Mesendoderm (in vitro differentiated cells): ENCODE data around the gene WNT9A. TPM values are rescaled to one million over a fixed set of nuclear protein-coding genes. Genes with fewer than 3 reads are reported as not detected.
"Not testable (repeated sequence)": the region's sequence is repeated elsewhere in the genome, so short reads cannot be mapped to it uniquely, and the experiment has no call there.

Experiments used
- DNase-seq: peaks from one replicate; pipeline ENCODE4 v3.0.0; 2013
- H2AK5ac ChIP-seq: 2 replicates; pipeline ENCODE4 v1.6.1; 2013; ENCODE audit warnings: low read length, inconsistent platforms
- H2BK120ac ChIP-seq: 2 replicates; pipeline ENCODE4 v1.6.1; 2013; ENCODE audit warnings: low read depth, mild to moderate bottlenecking, low read length, moderate library complexity, mixed read lengths
- H2BK15ac ChIP-seq: replicated peaks from 2 replicates; pipeline ENCODE4 v1.6.1; 2013; ENCODE audit warnings: low read depth, mild to moderate bottlenecking, moderate library complexity
- H2BK5ac ChIP-seq: 2 replicates; pipeline ENCODE4 v1.6.1; 2013; ENCODE audit warnings: low read length, inconsistent platforms
- H3K18ac ChIP-seq: 2 replicates; pipeline ENCODE4 v1.6.1; 2013; ENCODE audit warnings: mild to moderate bottlenecking, low read length, mixed read lengths
- H3K23ac ChIP-seq: one replicate; pipeline ENCODE4 v1.6.1; 2013; ENCODE audit warnings: low read length
- H3K27ac ChIP-seq: 2 replicates; pipeline ENCODE4 v1.5.1; 2013; ENCODE audit warnings: low read depth, mild to moderate bottlenecking, inconsistent platforms, low read length, moderate library complexity
- H3K27me3 ChIP-seq: 2 replicates; pipeline ENCODE4 v1.6.1; 2013; ENCODE audit warnings: low read length, control low read depth, mild to moderate bottlenecking, inconsistent platforms; ENCODE audit not compliant: insufficient read depth, poor library complexity
- H3K36me3 ChIP-seq: 2 replicates; pipeline ENCODE4 v1.6.1; 2013; ENCODE audit warnings: low read length, inconsistent platforms; ENCODE audit not compliant: control insufficient read depth, insufficient read depth
- H3K4ac ChIP-seq: one replicate; pipeline ENCODE4 v1.6.1; 2013; ENCODE audit warnings: low read depth, mild to moderate bottlenecking, low read length, moderate library complexity
- H3K4me1 ChIP-seq: 2 replicates; pipeline ENCODE4 v1.6.1; 2013; ENCODE audit warnings: low read depth, low read length, inconsistent platforms; ENCODE audit not compliant: control insufficient read depth
- H3K4me2 ChIP-seq: 2 replicates; pipeline ENCODE4 v1.6.1; 2013; ENCODE audit warnings: low read length
- H3K4me3 ChIP-seq: 2 replicates; pipeline ENCODE4 v1.5.1; 2013; ENCODE audit warnings: mild to moderate bottlenecking, low read length
- H3K56ac ChIP-seq: one replicate; pipeline ENCODE4 v1.6.1; 2013; ENCODE audit warnings: low read length
- H3K79me1 ChIP-seq: 2 replicates; pipeline ENCODE4 v1.6.1; 2013; ENCODE audit warnings: low read length, inconsistent platforms
- H3K79me2 ChIP-seq: 2 replicates; pipeline ENCODE4 v1.6.1; 2013; ENCODE audit warnings: mild to moderate bottlenecking, low read length; ENCODE audit not compliant: control insufficient read depth, insufficient read depth
- H3K9ac ChIP-seq: 2 replicates; pipeline ENCODE4 v1.6.1; 2013; ENCODE audit warnings: low read length, inconsistent platforms
- H4K5ac ChIP-seq: one replicate; pipeline ENCODE4 v1.6.1; 2013; ENCODE audit warnings: low read length
- H4K8ac ChIP-seq: one replicate; pipeline ENCODE4 v1.6.1; 2013; ENCODE audit warnings: low read depth, mild to moderate bottlenecking, control low read depth, low read length, moderate library complexity
- WGBS: extraction: QIAGEN DNeasy Blood & Tissue Kit; methylation state at CpG from one replicate; pipeline ENCODE4 v1.1.7; 2013; ENCODE audit warnings: low lambda C conversion rate, missing lambda C conversion rate; ENCODE audit not compliant: insufficient coverage; ENCODE audit errors: extremely low coverage; 5-methylcytosine and 5-hydroxymethylcytosine counted together
- polyA plus RNA-seq, 2 experiments: library from polyadenylated mRNA; stranded (reverse); fragments of 200-250 nt; gene quantifications; one replicate each; pipeline ENCODE4 v1.2.3, GENCODE V29; 2013

Gene WNT9A, protein sequence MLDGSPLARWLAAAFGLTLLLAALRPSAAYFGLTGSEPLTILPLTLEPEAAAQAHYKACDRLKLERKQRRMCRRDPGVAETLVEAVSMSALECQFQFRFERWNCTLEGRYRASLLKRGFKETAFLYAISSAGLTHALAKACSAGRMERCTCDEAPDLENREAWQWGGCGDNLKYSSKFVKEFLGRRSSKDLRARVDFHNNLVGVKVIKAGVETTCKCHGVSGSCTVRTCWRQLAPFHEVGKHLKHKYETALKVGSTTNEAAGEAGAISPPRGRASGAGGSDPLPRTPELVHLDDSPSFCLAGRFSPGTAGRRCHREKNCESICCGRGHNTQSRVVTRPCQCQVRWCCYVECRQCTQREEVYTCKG
- polyA plus RNA-seq (2013, experiment 1 of 2): 0.21 TPM
- 0.15 TPM for polyA plus RNA-seq (2013, experiment 2 of 2)

DNA sequence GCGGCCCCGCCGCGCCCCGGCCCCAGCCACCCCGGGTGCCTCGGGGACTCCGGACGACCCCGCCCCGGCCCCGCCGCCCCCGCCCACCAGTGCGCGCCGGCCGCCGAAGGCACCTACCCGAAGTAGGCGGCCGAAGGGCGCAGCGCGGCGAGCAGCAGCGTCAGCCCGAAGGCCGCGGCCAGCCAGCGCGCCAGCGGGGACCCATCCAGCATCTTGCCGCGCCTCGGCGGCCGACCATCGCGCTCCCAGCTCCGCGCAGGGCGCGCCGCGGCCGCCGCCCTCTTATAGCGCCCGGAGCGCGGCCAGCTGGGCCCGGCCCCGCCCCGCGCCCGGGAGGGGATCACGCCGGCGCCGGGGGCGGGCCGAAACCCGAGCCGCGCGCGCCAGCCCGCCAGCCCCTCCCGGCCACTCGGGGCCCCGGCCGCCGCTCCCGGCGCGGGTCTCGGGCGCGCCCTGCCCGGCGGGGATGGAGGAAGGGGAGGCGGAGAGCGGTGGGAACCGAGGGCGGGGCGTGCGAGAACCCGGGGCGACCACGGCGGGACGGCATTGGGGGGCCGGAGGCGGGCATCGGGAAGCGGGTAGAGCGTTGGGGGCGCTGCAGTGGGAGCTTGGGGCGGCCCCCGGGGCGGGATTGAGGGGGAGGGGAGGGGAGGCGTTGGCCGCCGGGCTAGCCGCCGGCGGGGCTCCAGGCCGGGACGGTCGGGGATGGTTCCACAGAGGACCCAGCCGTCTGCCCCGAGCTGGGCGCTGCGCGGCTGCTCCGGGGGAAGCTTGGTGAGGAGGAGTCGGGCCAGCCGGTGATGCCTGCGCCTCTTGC is at the start of gene WNT9A:
Gene WNT9A, minus strand, starts transcription at position 257 of the 817 bp plus-strand sequence. Its CDS starts 45 bp downstream, at position 212.
- Histone ChIP-seq H3K36me3 (no peaks in the 10 kb centered on the region), H3K56ac (peak within 1 kb of the TSS; percentile 85), H3K4me3 (peak within 1 kb of the TSS; percentile 40), H4K5ac (no peak within 1 kb of the TSS), H2BK5ac (no peak within 1 kb of the TSS), H2BK120ac (no peak within 1 kb of the TSS), H3K18ac (peak within 1 kb of the TSS; percentile 31), H3K23ac (peak within 1 kb of the TSS; percentile 80), H3K27me3 (no peaks in the 10 kb centered on the region), H3K9ac (peak within 1 kb of the TSS; percentile 73), H2BK15ac (no peak within 1 kb of the TSS), H4K8ac (no peak within 1 kb of the TSS), H2AK5ac (no peak within 1 kb of the TSS), H3K4ac (no peak within 1 kb of the TSS), H3K4me2 (peak within 1 kb of the TSS; percentile 68), H3K79me1 (no peaks in the 10 kb centered on the region), H3K27ac (no peak within 1 kb of the TSS), H3K4me1 (no peaks in the 10 kb centered on the region), H3K79me2 (no peaks in the 10 kb centered on the region)
- peak; percentile 71 for DNase-seq
- WGBS: no CpG with 5 or more reads among the region's 120 CpGs

DNA sequence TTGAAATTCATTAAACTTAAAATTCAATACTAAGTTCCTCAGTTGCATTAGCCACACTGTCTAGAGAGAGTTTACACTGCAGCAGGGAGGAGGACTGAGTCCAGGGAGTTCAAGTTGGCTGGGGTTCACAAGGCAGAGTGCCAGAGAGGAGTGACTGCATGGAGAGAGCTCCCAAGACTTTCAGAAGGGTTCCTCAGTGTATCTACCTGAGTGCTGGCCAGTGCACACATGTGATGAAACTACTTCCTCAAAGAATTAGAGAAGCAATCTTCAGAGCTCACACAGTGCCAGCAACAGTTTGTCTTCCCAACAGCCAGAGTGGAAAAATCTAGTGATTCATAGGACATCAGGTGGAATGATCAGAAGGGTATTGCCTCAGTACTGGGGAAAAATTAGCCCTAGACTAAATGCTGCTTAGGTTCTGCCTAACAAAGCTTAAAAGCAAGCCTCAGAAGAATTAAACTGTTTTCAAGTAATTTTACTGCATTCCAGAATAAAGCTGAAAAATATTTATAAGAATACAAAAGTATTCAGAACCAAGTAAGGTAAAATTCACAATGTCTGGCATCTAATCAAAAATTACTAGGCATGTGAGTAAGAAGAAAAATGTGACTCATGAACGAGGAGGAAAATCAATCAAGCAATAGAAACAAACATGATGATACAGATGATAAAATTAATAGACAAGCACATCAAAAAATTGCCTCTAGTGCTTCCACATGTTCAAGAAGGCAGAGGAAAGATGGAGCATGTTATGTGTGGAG is 48.6 kb upstream of the WNT9A start:
- Histone ChIP-seq H2BK5ac (no peak overlapping the region), H3K4ac (no peak overlapping the region), H3K4me3 (no peak overlapping the region), H3K27me3 (no peaks in the 10 kb centered on the region), H4K5ac (no peak overlapping the region), H3K4me1 (no peaks in the 10 kb centered on the region), H3K36me3 (no peaks in the 10 kb centered on the region), H3K9ac (no peak overlapping the region), H3K56ac (no peak overlapping the region), H4K8ac (no peak overlapping the region), H3K79me2 (no peaks in the 10 kb centered on the region), H3K79me1 (no peaks in the 10 kb centered on the region), H2BK15ac (no peak overlapping the region), H3K27ac (no peak overlapping the region), H3K4me2 (no peak overlapping the region), H3K23ac (no peak overlapping the region), H3K18ac (no peak overlapping the region), H2BK120ac (no peak overlapping the region), H2AK5ac (no peak overlapping the region)
- no peak for DNase-seq
- WGBS: no CpG with 5 or more reads among the region's 1 CpG

DNA sequence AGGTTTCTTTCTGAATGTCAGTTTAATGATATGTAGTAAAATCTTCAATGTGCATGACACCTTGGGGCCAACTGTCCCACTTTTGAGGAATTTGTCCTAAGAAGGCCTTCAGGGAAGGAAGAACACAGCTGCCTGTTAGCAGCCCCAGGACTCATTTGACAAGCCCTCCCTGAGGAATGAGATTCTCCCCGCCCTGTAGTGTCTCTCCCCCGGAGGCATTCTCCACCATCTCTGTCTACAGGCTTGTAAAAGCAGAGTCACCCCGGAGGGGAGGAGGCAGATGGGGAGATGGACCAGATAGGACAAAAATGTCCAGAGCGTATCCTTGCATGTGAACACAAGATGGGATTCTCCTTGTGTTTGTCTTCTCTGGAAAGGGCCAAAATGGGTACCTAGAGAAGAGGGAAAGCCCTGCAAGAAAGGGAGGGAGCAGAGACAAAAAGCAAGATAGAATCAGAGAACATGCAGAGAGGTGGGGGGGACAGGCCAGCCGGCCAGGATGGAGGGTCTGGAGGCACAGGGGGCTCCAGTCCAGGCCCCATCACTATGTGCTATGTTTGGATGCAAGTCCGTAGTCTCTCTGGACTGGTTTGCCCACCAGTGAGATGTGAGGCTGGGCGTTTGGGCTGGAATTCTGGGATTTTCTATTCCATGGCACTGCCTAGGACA is 47.0 kb upstream of the WNT9A start:
- Histone ChIP-seq H3K9ac (no peak overlapping the region), H3K36me3 (no peaks in the 10 kb centered on the region), H3K18ac (no peak overlapping the region), H3K56ac (no peak overlapping the region), H3K23ac (no peak overlapping the region), H3K27me3 (no peaks in the 10 kb centered on the region), H2BK120ac (no peak overlapping the region), H3K27ac (no peak overlapping the region), H4K8ac (no peak overlapping the region), H2BK5ac (no peak overlapping the region), H3K4ac (no peak overlapping the region), H4K5ac (no peak overlapping the region), H3K79me1 (no peaks in the 10 kb centered on the region), H3K4me3 (no peak overlapping the region), H3K4me1 (no peaks in the 10 kb centered on the region), H2BK15ac (no peak overlapping the region), H2AK5ac (no peak overlapping the region), H3K79me2 (no peaks in the 10 kb centered on the region), H3K4me2 (no peak overlapping the region)
- WGBS: no CpG with 5 or more reads among the region's 7 CpGs
- DNase-seq: no peak

DNA sequence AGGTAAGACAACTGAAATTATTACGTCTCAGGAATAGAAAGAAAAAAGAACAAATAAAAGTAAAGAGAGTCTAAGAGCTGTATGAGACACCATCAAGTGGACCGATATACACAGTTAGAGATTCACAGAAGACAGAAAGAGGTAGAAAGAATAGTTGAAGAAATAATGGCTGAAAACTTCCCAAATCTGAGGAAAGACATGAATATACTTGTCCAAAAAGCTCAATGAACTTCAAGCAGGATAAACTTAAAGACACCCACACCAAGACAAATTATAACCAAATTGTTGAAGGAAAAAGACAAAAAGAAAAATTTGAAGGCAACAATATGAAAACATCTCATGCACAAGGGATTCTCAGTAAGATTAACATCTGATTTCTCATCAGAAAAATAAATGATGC is 39.4 kb upstream of the WNT9A start:
- Histone ChIP-seq H3K36me3 (no peaks in the 10 kb centered on the region), H2BK5ac (no peak overlapping the region), H3K79me2 (no peaks in the 10 kb centered on the region), H4K5ac (no peak overlapping the region), H3K4me2 (no peak overlapping the region), H3K4ac (no peak overlapping the region), H4K8ac (no peak overlapping the region), H2BK15ac (no peak overlapping the region), H3K23ac (no peak overlapping the region), H3K27me3 (no peaks in the 10 kb centered on the region), H3K9ac (no peak overlapping the region), H2BK120ac (no peak overlapping the region), H3K18ac (no peak overlapping the region), H3K79me1 (no peaks in the 10 kb centered on the region), H2AK5ac (no peak overlapping the region), H3K4me1 (no peaks in the 10 kb centered on the region), H3K4me3 (no peak overlapping the region), H3K56ac (no peak overlapping the region), H3K27ac (no peak overlapping the region)
- no CpG with 5 or more reads among the region's 2 CpGs for WGBS
- no peak for DNase-seq

DNA sequence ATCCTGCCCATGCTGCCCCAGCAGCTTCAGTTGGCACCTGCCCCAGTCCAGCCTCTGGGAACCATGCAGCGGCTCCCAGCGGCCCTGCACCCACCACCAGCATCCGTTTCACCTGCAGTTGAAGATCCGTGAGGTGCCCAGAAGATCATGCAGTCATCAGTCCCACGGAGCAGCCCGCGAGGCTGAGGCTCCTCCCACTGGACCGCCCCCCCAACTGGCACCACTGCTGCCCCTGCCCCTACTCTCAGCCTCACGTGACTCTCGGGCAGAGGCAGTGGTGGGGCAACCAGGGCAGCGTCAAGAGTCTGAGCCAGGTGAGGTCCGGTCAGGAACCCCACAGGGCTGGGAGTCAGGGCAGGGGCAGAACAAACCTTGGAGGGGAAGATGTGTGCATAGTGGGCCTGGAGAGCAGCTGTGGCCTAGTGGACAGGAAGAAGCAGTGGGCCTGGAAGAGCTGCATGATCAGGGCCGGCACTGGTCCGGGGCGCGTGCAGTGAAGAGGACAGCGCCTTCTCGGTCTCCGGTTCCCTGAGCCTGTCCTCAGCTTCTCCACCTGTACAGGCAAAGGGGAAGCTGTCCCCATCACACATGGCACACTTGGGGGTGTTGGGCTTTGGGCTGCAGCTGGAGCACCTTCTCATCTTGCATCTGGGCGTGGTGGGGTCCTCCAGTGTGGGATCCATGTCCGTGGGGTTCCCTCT is 28.0 kb upstream of the WNT9A start:
- H2BK15ac ChIP-seq, H3K4me1 ChIP-seq: not testable (repeated sequence)

More for the DNA sequence above, 28.0 kb upstream of the WNT9A start:
- not testable (repeated sequence) for H3K56ac ChIP-seq, H3K79me2 ChIP-seq, H3K27me3 ChIP-seq, H2AK5ac ChIP-seq, H4K8ac ChIP-seq, H3K4me3 ChIP-seq, H3K9ac ChIP-seq, H3K4me2 ChIP-seq, H3K23ac ChIP-seq, H4K5ac ChIP-seq, H3K27ac ChIP-seq, H2BK120ac ChIP-seq, H2BK5ac ChIP-seq, H3K79me1 ChIP-seq, H3K36me3 ChIP-seq, DNase-seq, H3K18ac ChIP-seq, H3K4ac ChIP-seq
- WGBS: no CpG with 5 or more reads among the region's 21 CpGs
